Heart right ventricle (tissue), 16 donors: ENCODE results near the gene STK31. TPM values are rescaled to one million over a fixed set of nuclear protein-coding genes. Genes with fewer than 3 reads are reported as not detected.
"Not testable (repeated sequence)": the region's sequence is repeated elsewhere in the genome, so short reads cannot be mapped to it uniquely, and the experiment has no call there.

Experiments
- ATAC-seq, 8 donors: fragments of 200-7000 bp; cut with Tn5 transposase; one replicate each; pipeline ENCODE4 v1.9.1; 2020; ENCODE audit warnings: mild to moderate bottlenecking in 8 of 8, moderate library complexity in 8 of 8, moderate number of reproducible peaks in 1 of 8
- DNase-seq, 2 donors: peaks; one replicate each; pipeline ENCODE4 v3.0.0-alpha.2; 2020
- H3K27ac ChIP-seq, 10 donors: fragments of 200-600 bp; sonication (generic) in 2 of 10; one replicate each; pipeline versions ENCODE4 v1.5.0 to v1.8.0; 2020 to 2022; ENCODE audit warnings: mild to moderate bottlenecking in 3 of 10
- H3K27me3 ChIP-seq, 7 donors: fragments of 200-600 bp; one replicate each; pipeline ENCODE4 v1.8.0; 2021 to 2022; ENCODE audit warnings: mild to moderate bottlenecking in 2 of 7
- H3K36me3 ChIP-seq, 9 donors: fragments of 200-600 bp; sonication (generic) in 1 of 9; one replicate each; pipeline versions ENCODE4 v1.5.0 to v1.8.0; 2020 to 2022; ENCODE audit warnings: mild to moderate bottlenecking in 2 of 9
- H3K4me1 ChIP-seq, 9 donors: fragments of 200-600 bp; sonication (generic) in 1 of 9; one replicate each; pipeline versions ENCODE4 v1.5.0 to v1.8.0; 2020 to 2022; ENCODE audit warnings: mild to moderate bottlenecking in 4 of 9
- H3K4me3 ChIP-seq, 10 donors: fragments of 200-600 bp; sonication (generic) in 2 of 10; one replicate each; pipeline versions ENCODE4 v1.5.0 to v1.8.0; 2020 to 2022; ENCODE audit warnings: mild to moderate bottlenecking in 7 of 10, moderate library complexity in 2 of 10
- H3K9me3 ChIP-seq, 11 donors: fragments of 200-600 bp in 10 of 11; sonication (generic) in 2 of 11; one replicate each; pipeline versions ENCODE4 v1.5.0 to v1.8.0; 2013 to 2022; ENCODE audit warnings: mild to moderate bottlenecking in 2 of 11, control low read depth in 1 of 11, moderate library complexity in 1 of 11
- WGBS, 2 donors: extraction: QIAGEN DNeasy Blood & Tissue Kit; methylation state at CpG; one replicate each; pipeline ENCODE4 v1.1.7; 2013; ENCODE audit warnings: inconsistent platforms in 1 of 2; 5-methylcytosine and 5-hydroxymethylcytosine counted together
- intact Hi-C, 10 donors: fragments of 100-400 bp; cut with DNase I; formaldehyde crosslinking; loops; one replicate each; pipeline versions ENCODE4 v1.11.1 to v1.14.2; 2022
- polyA plus RNA-seq, 2 donors: library from polyadenylated mRNA; stranded (reverse); fragments of 200-250 nt; gene quantifications; one replicate each; pipeline ENCODE4 v1.2.3, GENCODE V29; 2013
- total RNA-seq, 10 donors: library from RNA; stranded (reverse); fragmentation: NEBNext Ultra II Directional in 3 of 10; extraction: Animal tissue kit (Norgen Biotek cat#: 25700) in 3 of 10; gene quantifications; one replicate each; pipeline versions ENCODE4 v1.2.1 to v1.2.4, GENCODE V29; 2021 to 2023
- TF ChIP-seq, protein P1 (sequence below), 9 donors: fragments of 200-600 bp; sonication (generic) in 2 of 9; IDR thresholded peaks; one replicate each; pipeline versions ENCODE4 v1.5.0 to v1.8.0; 2021 to 2022; ENCODE audit warnings: antibody characterized with exemption in 9 of 9, mild to moderate bottlenecking in 5 of 9, moderate library complexity in 1 of 9
- donor health status: Arrhythmogenic right ventricular cardiomyopathy.
- donor health status: ischemic (EF 13 %, LVEDD 7.1; RV severe dilation, severe dysfunction).
- donor health status: healthy with polysubstance abuse.
- donor health status: DM: no; HTN: yes; CAD: no.
- donor health status: DM: no; HTN: no; CAD: no.
- donor health status: ischemic (EF 25% LVEDD 6.9; RV normal size, moderate dysfunction).
- donor health status: ischemic (EF 25% LVEDD 5.7; RV mildly dilated, moderate dysfunction).
- donor health status: healthy.
- donor health status: DM: yes; HTN: yes; CAD: no.
- donor health status: Ischemic cardiomyopathy.
- donor health status: ischemic (EF 35%, LVEDD 5.7; RV mildly dilated, moderate dysfunction).
- donor health status: nonischemic (EF 11% LVEDD 7.7; RV severe dilation, severe dysfunction).
- donor health status: DM: yes; HTN: yes; CAD: no.
- donor health status: PGD.
- donor health status: ischemic (EF 29% LVEDD 5.4; RV normal size, mild dysfunction).
- donor health status: nonischemic (EF 23%, LVEDD 6.1; RV moderate dilation, normal function).

STK31 gene
- total and polyA plus RNA-seq, 12 donors: 0.04 to 0.72 (median 0.20) TPM; not detected in 6

- intact Hi-C loops: no loop called here
Observed at GRCh38 chr7:23808421-23808820, 98.4 kb downstream of the STK31 start.

DNA sequence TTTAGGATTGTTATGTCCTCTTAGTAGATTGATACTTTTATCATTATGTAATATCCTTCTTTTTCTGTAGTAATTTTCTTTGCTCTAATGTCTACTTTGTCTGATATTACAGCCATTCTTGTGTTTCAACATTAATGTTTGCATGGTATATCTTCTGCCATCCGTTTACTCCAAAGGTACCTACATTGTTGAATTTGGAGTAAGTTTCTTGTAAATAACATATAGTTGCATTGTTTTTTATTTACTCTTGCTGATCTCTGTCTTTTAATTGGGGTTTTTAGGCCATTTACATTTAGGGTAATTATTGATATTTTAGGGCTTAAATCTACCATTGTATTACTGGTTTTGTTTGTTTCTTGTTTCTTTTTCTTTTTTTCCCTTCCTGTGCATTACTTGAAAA lies 100.1 kb downstream of the STK31 start:
- no peak overlapping the region for H3K4me3 ChIP-seq
- no peaks in the 10 kb centered on the region for H3K4me1 ChIP-seq
- H3K36me3 ChIP-seq: no peaks in the 10 kb centered on the region
- no peaks in the 10 kb centered on the region for H3K27me3 ChIP-seq
- TF ChIP-seq, protein P1, sequence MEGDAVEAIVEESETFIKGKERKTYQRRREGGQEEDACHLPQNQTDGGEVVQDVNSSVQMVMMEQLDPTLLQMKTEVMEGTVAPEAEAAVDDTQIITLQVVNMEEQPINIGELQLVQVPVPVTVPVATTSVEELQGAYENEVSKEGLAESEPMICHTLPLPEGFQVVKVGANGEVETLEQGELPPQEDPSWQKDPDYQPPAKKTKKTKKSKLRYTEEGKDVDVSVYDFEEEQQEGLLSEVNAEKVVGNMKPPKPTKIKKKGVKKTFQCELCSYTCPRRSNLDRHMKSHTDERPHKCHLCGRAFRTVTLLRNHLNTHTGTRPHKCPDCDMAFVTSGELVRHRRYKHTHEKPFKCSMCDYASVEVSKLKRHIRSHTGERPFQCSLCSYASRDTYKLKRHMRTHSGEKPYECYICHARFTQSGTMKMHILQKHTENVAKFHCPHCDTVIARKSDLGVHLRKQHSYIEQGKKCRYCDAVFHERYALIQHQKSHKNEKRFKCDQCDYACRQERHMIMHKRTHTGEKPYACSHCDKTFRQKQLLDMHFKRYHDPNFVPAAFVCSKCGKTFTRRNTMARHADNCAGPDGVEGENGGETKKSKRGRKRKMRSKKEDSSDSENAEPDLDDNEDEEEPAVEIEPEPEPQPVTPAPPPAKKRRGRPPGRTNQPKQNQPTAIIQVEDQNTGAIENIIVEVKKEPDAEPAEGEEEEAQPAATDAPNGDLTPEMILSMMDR (IDR thresholded peaks at IDR 0.05): no peak
- WGBS, 2 donors: 82 to 89% methylated on average over 1 of the region's 1 CpG
- peaks cover 0 to 28% (median 11%) of the 10 kb centered on the region in 11 donors for H3K9me3 ChIP-seq
- DNase-seq (no peak), ATAC-seq (no peak)
- intact Hi-C loops: no loop called here
- no peak overlapping the region for H3K27ac ChIP-seq

More at GRCh38 chr7:23808421-23808820, 98.4 kb downstream of the STK31 start:
- 73 to 77% methylated on average over 3 of the region's 3 CpGs for WGBS, 2 donors
- no peaks in the 10 kb centered on the region for H3K36me3 ChIP-seq
- H3K27ac ChIP-seq: no peak overlapping the region
- H3K9me3 ChIP-seq: peaks cover 0 to 28% (median 11%) of the 10 kb centered on the region in 11 donors
- DNase-seq (no peak), ATAC-seq (no peak)
- H3K4me1 ChIP-seq: no peaks in the 10 kb centered on the region
- TF ChIP-seq, protein P1 (IDR thresholded peaks at IDR 0.05): no peak
- no peak overlapping the region for H3K4me3 ChIP-seq
- H3K27me3 ChIP-seq: no peaks in the 10 kb centered on the region

GRCh38 chr7:23811540-23811939 lies 101.5 kb downstream of the STK31 start:
- Histone ChIP-seq H3K27me3 (no peaks in the 10 kb centered on the region), H3K4me1 (no peaks in the 10 kb centered on the region), H3K36me3 (no peaks in the 10 kb centered on the region), H3K4me3 (no peak overlapping the region), H3K27ac (no peak overlapping the region), H3K9me3 (peaks cover 0 to 28% (median 11%) of the 10 kb centered on the region in 11 donors)
- intact Hi-C loops: no loop called here
- 92 to 93% methylated on average over 1 of the region's 1 CpG for WGBS, 2 donors
- DNase-seq (no peak), ATAC-seq (no peak)
- TF ChIP-seq, protein P1 (IDR thresholded peaks at IDR 0.05): peak in 4 of 9 donors; percentile 6 to 50 (median 19)

DNA sequence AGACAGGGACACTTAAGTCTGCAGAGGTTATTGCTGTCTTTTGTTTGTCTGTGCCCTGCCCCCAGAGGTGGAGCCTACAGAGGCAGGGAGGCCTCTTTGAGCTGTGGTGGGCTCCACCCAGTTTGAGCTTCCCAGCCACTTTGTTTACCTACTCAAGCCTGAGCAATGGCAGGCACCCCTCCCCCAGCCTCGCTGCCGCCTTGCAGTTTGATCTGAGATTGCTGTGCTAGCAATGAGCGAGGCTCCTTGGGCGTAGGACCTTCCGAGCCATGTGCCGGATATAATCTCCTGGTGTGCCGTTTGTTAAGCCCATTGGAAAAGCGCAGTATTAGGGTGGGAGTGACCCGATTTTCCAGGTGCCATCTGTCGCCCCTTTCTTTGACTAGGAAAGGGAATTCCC lies 118.1 kb downstream of the STK31 start:
- H3K4me1 ChIP-seq, DNase-seq, H3K27me3 ChIP-seq, intact Hi-C loops, H3K36me3 ChIP-seq, ATAC-seq, H3K27ac ChIP-seq, H3K4me3 ChIP-seq: not testable (repeated sequence)
- peaks cover 0 to 48% (median 7%) of the 10 kb centered on the region in 11 donors for H3K9me3 ChIP-seq
- WGBS, 2 donors: 96 to 97% methylated on average over 10 of the region's 10 CpGs

DNA sequence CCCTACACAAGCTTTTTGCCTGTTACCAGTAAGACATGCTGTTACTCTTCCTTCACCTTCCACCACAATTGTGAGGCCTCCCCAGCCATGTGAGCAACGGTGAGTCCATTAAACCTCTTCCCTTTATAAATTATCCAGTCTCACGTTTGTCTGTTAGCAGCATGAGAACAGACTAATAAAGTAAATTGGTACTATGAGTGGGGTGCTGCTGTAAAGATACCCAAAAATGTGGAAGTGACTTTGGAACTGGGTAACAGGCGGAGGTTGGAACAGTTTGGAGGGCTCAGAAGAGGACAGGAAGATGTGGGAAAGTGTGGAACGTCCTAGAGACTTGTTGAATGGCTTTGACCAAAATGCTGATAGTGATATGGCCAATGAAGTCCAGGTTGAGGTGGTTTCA lies 122.7 kb downstream of the STK31 start:
- WGBS, 2 donors: 63 to 65% methylated on average over 4 of the region's 4 CpGs
- H3K4me1 ChIP-seq, H3K27ac ChIP-seq, H3K27me3 ChIP-seq, DNase-seq, H3K4me3 ChIP-seq, intact Hi-C loops, ATAC-seq, H3K36me3 ChIP-seq: not testable (repeated sequence)
- H3K9me3 ChIP-seq: peaks cover 0 to 82% (median 24%) of the 10 kb centered on the region in 11 donors
